Measurements from ENCODE around the gene NDUFA13. TPM values are rescaled to one million over a fixed set of nuclear protein-coding genes. Genes with fewer than 3 reads are reported as not detected.

NDUFA13 gene
- total RNA-seq, 4 donors from 2014 or later, result 31.4 to 179 (median 108) TPM

- 80 to 81% methylated on average over 7 of the region's 7 CpGs for WGBS, 2 donors
- TF ChIP-seq POLR2A (IDR thresholded peaks at IDR 0.05), result no peak
- TF ChIP-seq, protein P1, sequence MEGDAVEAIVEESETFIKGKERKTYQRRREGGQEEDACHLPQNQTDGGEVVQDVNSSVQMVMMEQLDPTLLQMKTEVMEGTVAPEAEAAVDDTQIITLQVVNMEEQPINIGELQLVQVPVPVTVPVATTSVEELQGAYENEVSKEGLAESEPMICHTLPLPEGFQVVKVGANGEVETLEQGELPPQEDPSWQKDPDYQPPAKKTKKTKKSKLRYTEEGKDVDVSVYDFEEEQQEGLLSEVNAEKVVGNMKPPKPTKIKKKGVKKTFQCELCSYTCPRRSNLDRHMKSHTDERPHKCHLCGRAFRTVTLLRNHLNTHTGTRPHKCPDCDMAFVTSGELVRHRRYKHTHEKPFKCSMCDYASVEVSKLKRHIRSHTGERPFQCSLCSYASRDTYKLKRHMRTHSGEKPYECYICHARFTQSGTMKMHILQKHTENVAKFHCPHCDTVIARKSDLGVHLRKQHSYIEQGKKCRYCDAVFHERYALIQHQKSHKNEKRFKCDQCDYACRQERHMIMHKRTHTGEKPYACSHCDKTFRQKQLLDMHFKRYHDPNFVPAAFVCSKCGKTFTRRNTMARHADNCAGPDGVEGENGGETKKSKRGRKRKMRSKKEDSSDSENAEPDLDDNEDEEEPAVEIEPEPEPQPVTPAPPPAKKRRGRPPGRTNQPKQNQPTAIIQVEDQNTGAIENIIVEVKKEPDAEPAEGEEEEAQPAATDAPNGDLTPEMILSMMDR (IDR thresholded peaks at IDR 0.05), result no peak
- intact Hi-C loops (cut with DNase I; ENCODE audit: low total_unique reads), result no loop called here
- DNase-seq (ENCODE audit: low spot score in 2 of 2), result peak in 1 of 2 donors; percentile 78
- H3K4me3 ChIP-seq (ENCODE audit: low read depth, poor library complexity, severe bottlenecking), result no peak overlapping the region
These were observed 50.3 kb downstream of the NDUFA13 start for GRCh38 chr19:19566306-19566705.

GRCh38 chr19:19567391-19567790 is 51.4 kb downstream of the NDUFA13 start:
- no peak for TF ChIP-seq POLR2A (IDR thresholded peaks at IDR 0.05)
- TF ChIP-seq, protein P1 (IDR thresholded peaks at IDR 0.05), result no peak
- 81 to 87% methylated on average over 3 of the region's 3 CpGs for WGBS, 2 donors

DNA sequence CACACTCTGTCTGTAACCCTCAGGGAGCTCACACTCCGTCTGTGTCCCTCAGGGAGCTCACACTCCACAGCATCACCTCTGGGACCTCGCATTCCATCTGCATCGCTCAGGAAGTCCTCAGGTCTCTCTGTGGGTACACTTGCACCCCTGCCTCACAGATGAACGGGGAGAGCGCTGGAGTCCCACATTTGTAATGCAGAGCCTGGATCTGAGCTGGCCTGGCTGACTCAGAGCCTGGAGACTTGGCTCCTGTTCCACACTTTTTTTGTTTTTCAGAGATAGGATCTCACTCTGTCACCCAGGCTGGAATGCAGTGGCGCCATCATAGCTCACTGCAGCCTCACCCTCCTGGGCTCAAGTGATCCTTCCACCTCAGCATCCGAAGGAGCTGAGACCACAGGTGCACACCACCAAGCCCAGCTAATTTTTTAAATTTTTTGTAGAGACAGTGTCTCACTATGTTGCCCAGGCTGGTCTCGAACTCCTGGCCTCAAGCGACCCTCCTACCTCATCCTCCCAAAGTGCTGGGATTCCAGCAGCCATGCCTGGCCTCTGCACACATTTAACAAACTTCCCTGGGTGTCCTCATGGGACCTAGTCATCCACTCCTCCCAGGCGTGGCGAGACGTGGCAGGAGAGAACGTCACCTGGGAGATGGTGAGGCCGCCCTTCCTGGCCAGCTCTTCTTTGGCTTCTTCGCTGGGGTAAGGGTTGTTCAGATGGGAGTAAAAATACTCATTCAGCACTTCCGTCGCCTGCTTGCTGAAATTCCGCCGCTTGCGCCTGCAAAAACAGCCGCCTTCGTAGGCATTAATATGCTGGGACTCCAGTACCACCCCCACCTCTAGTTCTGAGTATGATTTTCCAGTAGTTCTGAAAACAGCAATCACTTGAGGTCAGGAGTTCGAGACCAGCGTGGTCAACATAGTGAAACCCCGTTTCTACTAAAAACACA is 53.1 kb downstream of the NDUFA13 start:
- DNase-seq (ENCODE audit: low spot score in 2 of 2), result peak in 1 of 2 donors; percentile 64
- 89 to 91% methylated on average over 25 of the region's 25 CpGs for WGBS, 2 donors
- intact Hi-C loops (cut with DNase I; ENCODE audit: low total_unique reads), result no loop called here
- no peak for TF ChIP-seq POLR2A (IDR thresholded peaks at IDR 0.05)
- TF ChIP-seq, protein P1 (IDR thresholded peaks at IDR 0.05), result no peak
- no peak overlapping the region for H3K4me3 ChIP-seq (ENCODE audit: low read depth, poor library complexity, severe bottlenecking)

More at GRCh38 chr19:19567391-19567790, 51.4 kb downstream of the NDUFA13 start:
- peak in 1 of 2 donors; percentile 84 for DNase-seq (ENCODE audit: low spot score in 2 of 2)
- H3K4me3 ChIP-seq (ENCODE audit: low read depth, poor library complexity, severe bottlenecking), result no peak overlapping the region
- intact Hi-C loops (cut with DNase I; ENCODE audit: low total_unique reads), result no loop called here

DNA sequence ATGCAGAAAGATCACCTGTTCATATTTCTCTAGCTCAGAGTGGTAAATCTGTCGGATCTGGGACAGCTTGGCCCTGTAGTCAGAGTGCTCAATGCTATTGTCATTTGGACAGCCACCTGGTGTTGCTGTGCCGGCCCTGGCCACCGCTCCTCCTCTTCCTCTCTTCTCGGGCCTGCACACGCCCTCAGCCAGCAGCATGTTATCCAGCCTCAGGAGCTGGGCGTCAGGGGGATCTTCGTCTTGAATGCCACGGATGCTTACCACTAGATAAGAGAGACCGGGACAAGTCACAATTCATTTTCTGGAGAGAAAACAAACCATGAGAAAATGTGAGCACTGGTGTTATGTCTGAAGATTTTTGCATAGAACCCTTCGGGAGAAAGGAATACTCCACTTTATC is 54.5 kb downstream of the NDUFA13 start:
- TF ChIP-seq, protein P1 (IDR thresholded peaks at IDR 0.05), result no peak
- TF ChIP-seq POLR2A (IDR thresholded peaks at IDR 0.05), result no peak
- 91% methylated on average over 10 of the region's 10 CpGs for WGBS, 2 donors
- DNase-seq (ENCODE audit: low spot score in 2 of 2), result no peak
- intact Hi-C loops (cut with DNase I; ENCODE audit: low total_unique reads), result no loop called here
- no peak overlapping the region for H3K4me3 ChIP-seq (ENCODE audit: low read depth, poor library complexity, severe bottlenecking)

- intact Hi-C loops (cut with DNase I; ENCODE audit: low total_unique reads), result no loop called here
- TF ChIP-seq POLR2A (IDR thresholded peaks at IDR 0.05), result no peak
- TF ChIP-seq, protein P1 (IDR thresholded peaks at IDR 0.05), result no peak
- peak in 1 of 2 donors; percentile 53 for DNase-seq (ENCODE audit: low spot score in 2 of 2)
- WGBS, 2 donors, result 86% methylated on average over 11 of the region's 11 CpGs
- H3K4me3 ChIP-seq (ENCODE audit: low read depth, poor library complexity, severe bottlenecking), result no peak overlapping the region
These were observed 55.2 kb downstream of the NDUFA13 start for GRCh38 chr19:19571071-19571786.
